Limb (tissue), 2 donors: ENCODE data around the gene CEBPE.

Source experiments
- DNase-seq, 2 donors: peaks; one replicate each; pipeline ENCODE4 v3.0.0-alpha.2; 2016; ENCODE audit errors: extremely low spot score in 2 of 2

CEBPE gene

GRCh38 chr14:23103581-23103980 is 15.5 kb downstream of the CEBPE start:
- DNase-seq: no peak

GRCh38 chr14:23102801-23103200 is 16.3 kb downstream of the CEBPE start:
- DNase-seq: no peak

- no peak for DNase-seq
These were observed 16.9 kb downstream of the CEBPE start for GRCh38 chr14:23101986-23102625.

GRCh38 chr14:23101213-23101970 is 17.7 kb downstream of the CEBPE start:
- DNase-seq: no peak

GRCh38 chr14:23099212-23099861 is 19.7 kb downstream of the CEBPE start:
- no peak for DNase-seq

GRCh38 chr14:23097786-23098185 is 21.3 kb downstream of the CEBPE start:
- DNase-seq: no peak

- DNase-seq: peak in 1 of 2 donors; percentile 100
These were observed 23.6 kb downstream of the CEBPE start, which contains the start of gene C14orf119 for GRCh38 chr14:23095196-23096108. TSS of gene C14orf119 (plus strand) at chr14:23095505. CDS start at chr14:23097659, 2,154 bp downstream.

- DNase-seq: peak; percentile 89 to 99
These were observed 24.3 kb downstream of the CEBPE start, which contains the start of gene ACIN1 for GRCh38 chr14:23094666-23095195. TSS of gene ACIN1 (minus strand) at chr14:23095136. CDS start at chr14:23095112, 24 bp downstream.

- no peak for DNase-seq
These were observed 24.9 kb downstream of the CEBPE start for GRCh38 chr14:23093991-23094665.

- DNase-seq: no peak
These were observed 25.5 kb downstream of the CEBPE start for GRCh38 chr14:23093526-23093925.

GRCh38 chr14:23093104-23093503 is 26.0 kb downstream of the CEBPE start:
- DNase-seq: no peak

- no peak for DNase-seq
These were observed 27.5 kb downstream of the CEBPE start for GRCh38 chr14:23091294-23092225.

GRCh38 chr14:23090254-23090636 is 28.8 kb downstream of the CEBPE start:
- no peak for DNase-seq

- no peak for DNase-seq
These were observed 29.4 kb downstream of the CEBPE start for GRCh38 chr14:23089498-23090253.

- no peak for DNase-seq
These were observed 32.5 kb downstream of the CEBPE start for GRCh38 chr14:23086565-23086964.

- no peak for DNase-seq
These were observed 33.6 kb downstream of the CEBPE start for GRCh38 chr14:23085458-23085857.

GRCh38 chr14:23080474-23080873 is 38.6 kb downstream of the CEBPE start:
- DNase-seq: no peak

GRCh38 chr14:23079716-23080115 is 39.3 kb downstream of the CEBPE start:
- DNase-seq: no peak

GRCh38 chr14:23078692-23079116 is 40.4 kb downstream of the CEBPE start:
- DNase-seq: no peak
